KOPT-K1 (cell line): ENCODE data around the gene QRSL1.

Source experiments
- H3K27ac ChIP-seq: fragments of 200-600 bp; sonication (generic); 2 replicates; pipeline ENCODE4 v1.5.1; 2016; ENCODE audit warnings: antibody characterized with exemption, mild to moderate bottlenecking, low read depth, low read length; ENCODE audit not compliant: poor library complexity, severe bottlenecking
- H3K36me3 ChIP-seq: fragments of 200-600 bp; sonication (generic); 2 replicates; pipeline ENCODE4 v1.5.1; 2017; ENCODE audit warnings: antibody characterized with exemption, mild to moderate bottlenecking, low read length, moderate library complexity; ENCODE audit not compliant: insufficient read depth
- H3K9me3 ChIP-seq: fragments of 200-600 bp; sonication (generic); 2 replicates; pipeline ENCODE4 v1.5.1; 2017; ENCODE audit warnings: antibody characterized with exemption, low read length, mild to moderate bottlenecking; ENCODE audit not compliant: insufficient read depth, poor library complexity, severe bottlenecking

Gene QRSL1

DNA sequence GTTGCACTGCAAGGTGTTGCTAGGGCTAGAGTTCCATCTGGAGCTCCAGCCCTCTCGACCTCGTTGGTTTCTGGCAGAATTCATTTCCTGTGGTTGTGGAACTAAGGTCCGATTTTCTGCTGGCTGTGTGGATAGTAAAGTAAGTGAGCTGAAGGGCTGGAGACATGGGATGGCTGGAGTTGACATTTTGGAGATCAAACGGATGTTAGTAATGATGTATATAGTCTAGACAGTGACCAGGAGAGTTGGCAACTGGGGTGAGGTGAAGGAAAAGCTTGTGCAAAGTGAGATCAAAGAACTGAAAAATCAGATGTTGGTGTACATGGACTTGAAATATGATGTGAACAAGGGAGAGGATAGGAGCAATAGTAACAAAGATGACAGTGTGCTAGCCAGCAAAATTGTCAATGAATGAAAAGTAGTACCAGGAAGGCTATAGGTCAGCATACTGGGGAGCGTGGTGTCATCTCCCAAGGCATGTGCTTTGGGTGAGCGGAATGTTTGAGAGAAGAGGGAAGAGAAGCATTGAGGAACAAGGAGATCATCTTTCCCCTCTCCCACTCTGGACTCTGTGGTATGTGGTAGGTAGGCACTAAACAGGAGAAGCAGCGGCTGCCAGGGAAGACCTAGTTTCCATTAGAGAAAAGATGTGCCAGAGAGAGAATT, 7.8 kb downstream of the QRSL1 start:
- Histone ChIP-seq H3K27ac (no peak overlapping the region), H3K36me3 (peaks cover 31% of the 10 kb centered on the region), H3K9me3 (no peaks in the 10 kb centered on the region)

DNA sequence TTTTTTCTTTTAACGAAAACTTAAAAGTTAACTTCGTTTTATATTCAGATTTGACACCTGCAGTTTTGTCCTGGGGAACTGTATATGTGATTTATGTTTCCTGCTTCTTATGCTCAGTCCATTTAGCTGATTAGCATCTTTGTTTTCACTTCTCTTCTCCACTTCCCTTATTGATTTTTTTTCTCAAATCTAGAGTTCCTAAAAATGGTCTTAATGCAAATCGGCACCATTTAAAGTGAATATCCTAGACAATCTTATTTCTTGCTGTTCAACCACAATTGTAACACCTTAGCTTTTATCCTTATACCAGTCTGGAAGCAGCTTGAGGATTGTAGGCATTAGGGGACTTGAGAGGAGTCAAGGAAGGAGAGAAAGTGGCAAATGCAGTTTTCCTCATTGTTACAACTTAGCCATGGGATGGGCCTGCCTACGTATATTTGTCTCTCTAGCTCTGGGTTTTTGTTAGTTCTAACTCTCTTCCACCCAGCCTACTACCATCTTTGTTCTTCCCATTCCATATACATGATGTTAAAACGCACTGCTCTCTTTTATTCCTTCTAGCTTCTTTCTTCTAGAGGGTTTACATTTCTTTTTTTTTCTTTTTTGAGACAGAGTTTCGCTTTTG, 8.5 kb downstream of the QRSL1 start:
- Histone ChIP-seq H3K36me3 (peaks cover 37% of the 10 kb centered on the region), H3K9me3 (no peaks in the 10 kb centered on the region), H3K27ac (no peak overlapping the region)

DNA sequence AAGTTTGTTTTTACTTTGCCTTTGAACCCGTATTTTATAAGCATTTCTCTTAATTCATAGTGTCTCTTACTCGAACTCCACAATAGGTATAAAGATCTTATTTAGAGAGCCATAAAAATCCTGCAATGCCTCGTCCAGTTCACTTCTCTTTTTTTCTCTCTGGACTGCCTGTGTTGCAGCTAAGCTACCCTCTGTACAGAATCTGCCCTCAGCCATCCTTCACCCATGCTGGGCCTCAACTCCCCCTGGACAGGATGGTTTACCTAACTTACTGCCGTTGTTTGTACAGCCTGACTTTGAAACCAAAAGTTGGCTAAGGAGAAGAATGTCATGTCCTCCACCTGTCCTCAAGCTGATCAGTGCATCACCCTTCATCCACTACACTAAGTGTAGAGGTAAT, 10.4 kb downstream of the QRSL1 start:
- Histone ChIP-seq H3K27ac (no peak overlapping the region), H3K36me3 (peaks cover 57% of the 10 kb centered on the region), H3K9me3 (no peaks in the 10 kb centered on the region)

DNA sequence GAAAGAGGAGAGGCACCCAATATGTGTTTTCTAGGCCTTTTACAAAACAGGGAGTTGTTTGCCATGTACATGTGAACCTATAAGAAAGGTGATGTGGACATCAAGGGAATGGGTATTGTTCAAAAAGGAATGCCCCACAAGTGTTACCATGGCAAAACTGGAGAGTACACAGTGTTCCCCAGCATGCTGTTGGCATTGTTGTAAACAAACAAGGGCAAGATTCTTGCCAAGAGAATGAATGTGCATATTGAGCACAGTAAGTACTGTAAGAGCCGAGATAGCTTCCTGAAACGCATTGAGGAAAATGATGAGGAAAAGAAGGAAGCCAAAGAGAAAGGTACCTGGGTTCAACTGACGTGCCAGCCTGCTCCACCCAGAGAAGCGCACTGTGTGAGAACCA, 13.1 kb downstream of the QRSL1 start:
- no peak overlapping the region for H3K27ac ChIP-seq
- H3K36me3 ChIP-seq: peaks cover 82% of the 10 kb centered on the region

DNA sequence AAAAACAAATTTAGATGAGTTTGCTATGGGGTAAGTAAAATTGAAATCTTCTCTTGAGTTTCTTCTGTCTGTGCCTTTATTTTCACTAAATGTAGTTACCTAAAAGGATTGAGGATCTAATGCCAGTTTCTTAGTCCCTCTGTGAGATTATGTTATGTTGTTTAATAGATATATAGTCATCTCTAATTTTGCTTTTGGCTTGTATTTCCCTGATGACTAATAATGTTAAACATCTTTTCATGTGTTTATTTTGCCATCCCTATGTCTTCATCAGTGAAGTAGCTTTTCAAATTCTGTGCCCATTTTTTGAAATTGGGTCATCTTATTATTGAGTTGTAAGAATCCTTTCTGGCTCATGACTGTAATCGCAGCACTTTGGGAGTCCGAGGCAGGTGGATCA, 13.7 kb downstream of the QRSL1 start:
- H3K27ac ChIP-seq: no peak overlapping the region
- peaks cover 84% of the 10 kb centered on the region for H3K36me3 ChIP-seq
- H3K9me3 ChIP-seq: no peaks in the 10 kb centered on the region

More for the DNA sequence above, 13.1 kb downstream of the QRSL1 start:
- no peaks in the 10 kb centered on the region for H3K9me3 ChIP-seq

DNA sequence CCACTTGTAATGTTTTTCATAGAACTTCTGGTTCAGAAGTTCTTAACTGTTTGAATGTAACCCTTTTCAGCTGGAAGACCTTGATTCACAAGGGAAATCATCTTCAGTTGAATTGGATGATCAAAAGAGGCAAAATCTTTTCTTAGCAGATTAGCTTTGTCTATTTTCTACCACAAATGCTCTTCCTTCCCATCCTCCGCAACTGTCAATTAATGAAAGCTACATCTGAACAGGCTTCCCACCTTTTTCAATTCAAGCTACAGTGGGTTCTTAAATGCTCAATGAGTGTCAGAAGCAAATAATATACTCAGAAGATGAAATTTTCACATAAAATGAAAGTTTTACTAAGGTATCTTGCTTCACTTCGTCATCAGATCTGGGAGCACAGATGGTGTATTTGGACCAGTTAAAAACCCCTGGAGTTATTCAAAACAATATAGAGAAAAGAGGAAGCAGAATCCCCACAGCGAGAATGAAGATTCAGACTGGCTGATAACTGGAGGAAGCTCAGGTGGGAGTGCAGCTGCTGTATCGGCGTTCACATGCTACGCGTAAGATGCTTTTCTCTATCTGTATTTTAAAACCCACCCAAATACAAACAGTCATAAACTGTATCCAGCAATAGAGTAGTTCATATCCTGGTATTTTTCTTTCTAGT, 19.4 kb downstream of the QRSL1 start:
- Histone ChIP-seq H3K27ac (no peak overlapping the region), H3K36me3 (peaks cover 94% of the 10 kb centered on the region), H3K9me3 (no peaks in the 10 kb centered on the region)

DNA sequence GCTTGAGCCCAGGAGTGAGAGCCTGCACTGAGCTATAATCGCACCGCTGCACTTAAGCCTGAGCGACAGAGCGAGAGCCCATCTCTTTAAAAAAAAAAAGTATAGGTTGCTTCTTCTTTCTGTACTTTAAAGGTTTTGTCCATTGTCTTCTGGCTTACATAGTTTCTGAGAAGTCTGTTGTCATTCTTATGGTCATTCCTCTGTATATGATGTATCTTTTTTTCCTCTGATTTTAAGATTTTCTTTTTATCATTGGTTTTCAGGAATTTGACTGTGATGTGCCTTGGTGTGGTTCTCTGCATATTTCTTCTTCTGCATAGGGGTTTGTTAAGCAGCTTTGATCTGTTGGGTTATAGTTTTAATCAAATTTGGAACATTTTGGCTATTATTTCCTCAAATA, 29.1 kb downstream of the QRSL1 start:
- H3K27ac ChIP-seq: no peak overlapping the region
- H3K9me3 ChIP-seq: peaks cover 10% of the 10 kb centered on the region
- H3K36me3 ChIP-seq: peaks cover 98% of the 10 kb centered on the region

DNA sequence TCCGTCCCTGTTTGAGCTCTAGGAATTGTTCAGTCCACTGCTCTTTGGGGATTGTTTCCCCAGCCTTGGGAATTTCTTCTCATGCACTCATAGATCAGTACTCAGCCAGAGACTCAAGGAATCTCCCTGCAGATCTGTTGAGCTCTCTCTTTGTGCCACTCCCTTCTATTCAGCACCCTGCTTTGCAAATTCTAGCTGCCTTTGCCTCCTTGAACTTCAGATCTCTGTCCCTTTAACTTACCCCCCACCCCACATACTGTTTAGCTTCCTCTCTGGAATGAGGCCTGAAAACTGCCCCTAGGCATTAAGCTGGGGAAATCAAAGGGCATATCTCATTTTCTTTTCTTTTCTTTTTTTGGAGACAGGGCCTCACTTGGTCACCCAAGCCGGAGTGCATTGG, 30.5 kb downstream of the QRSL1 start:
- Histone ChIP-seq H3K27ac (no peak overlapping the region), H3K36me3 (peaks cover 98% of the 10 kb centered on the region), H3K9me3 (peaks cover 10% of the 10 kb centered on the region)

DNA sequence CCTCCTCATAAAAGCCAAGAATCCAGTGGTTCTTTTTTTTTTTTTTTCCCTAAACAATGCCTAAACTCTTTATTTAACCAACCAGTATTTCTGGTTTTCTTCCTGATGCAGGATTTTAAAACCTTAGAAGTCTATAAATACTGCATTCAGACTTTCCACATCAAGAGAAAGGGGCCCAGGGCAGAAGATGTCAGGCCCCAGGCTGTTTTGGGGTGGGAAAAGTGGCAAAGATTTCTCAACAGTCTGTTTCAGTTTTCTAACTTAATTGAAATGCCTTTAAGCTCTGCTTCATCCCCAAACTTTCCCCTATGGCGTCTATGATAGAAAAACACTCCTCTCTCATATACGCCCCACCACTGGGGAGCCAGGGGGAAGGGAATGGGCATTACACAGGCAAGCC, 33.1 kb downstream of the QRSL1 start:
- H3K36me3 ChIP-seq: peaks cover 95% of the 10 kb centered on the region
- H3K9me3 ChIP-seq: peaks cover 10% of the 10 kb centered on the region
- H3K27ac ChIP-seq: no peak overlapping the region

DNA sequence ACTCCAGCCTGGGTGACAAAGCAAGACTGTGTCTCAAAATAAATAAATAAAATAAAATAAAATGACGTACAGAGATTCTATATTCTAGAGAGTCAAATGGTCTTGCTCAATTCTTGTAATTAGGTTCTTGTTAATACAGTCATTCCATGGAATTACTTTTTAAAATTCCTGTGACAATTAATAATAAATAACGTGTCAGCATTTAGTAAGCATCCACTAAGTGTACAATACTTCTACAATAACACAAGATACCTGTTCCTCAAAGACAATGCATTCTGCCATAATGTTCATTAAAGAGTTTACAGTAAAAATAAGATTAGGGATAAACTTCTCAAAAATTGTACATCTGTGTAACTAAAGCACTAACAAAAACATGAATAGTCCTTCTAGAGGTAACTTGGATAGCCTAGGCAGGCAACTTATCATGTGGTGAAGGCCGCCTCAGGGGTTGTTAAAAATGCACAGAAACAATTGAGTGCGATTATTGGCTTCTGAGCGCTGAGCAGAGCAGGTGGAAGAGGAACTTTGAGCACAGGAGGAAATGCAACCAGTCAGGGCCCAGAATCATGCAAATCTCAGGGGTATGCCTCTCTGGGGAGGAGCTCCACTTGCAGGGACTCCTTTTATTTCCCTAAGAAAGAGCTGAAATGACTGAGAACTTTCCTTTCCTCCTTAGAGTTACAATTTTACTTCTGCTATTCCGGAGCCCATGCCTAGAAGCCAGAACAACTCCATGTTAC, 37.1 kb downstream of the QRSL1 start:
- H3K36me3 ChIP-seq: peaks cover 57% of the 10 kb centered on the region
- H3K9me3 ChIP-seq: no peaks in the 10 kb centered on the region
- no peak overlapping the region for H3K27ac ChIP-seq

DNA sequence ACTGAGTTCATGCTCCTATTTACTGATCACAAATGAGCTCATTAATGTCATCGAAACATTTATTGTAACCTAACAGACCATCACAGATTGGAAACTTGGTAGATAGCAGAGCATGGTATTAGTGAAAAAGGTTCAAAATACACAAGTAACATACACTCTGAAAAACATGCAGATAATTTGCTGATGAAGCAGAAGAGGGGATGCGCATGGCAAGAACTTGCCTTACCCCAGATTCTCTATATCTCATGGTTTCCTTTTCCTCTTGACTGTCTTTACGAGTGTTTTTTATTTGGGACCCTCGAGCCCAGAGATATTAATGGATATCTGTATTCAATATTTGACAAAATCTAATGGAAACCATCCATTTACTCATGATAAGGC, 37.6 kb downstream of the QRSL1 start:
- peaks cover 51% of the 10 kb centered on the region for H3K36me3 ChIP-seq
- no peak overlapping the region for H3K27ac ChIP-seq
- H3K9me3 ChIP-seq: no peaks in the 10 kb centered on the region

DNA sequence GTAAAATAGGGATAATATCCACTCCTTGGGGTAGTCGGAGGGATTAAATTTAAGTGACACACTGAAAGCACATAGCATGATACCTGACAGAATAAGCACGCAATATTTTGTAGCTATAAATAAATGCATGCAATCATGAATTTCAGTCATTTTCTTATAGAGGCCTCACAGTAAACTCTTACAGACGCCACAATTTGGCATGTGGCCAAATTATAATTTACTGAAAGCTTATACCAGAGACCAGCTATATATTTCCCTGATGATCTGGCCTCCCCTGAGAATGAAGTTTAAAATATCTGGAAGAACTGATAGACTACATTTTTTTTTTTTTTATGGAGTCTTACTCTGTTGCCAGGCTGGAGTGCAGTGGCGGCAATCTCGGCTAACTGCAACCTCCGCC, 40.9 kb downstream of the QRSL1 start:
- H3K9me3 ChIP-seq: no peaks in the 10 kb centered on the region
- H3K27ac ChIP-seq: no peak overlapping the region
- peaks cover 19% of the 10 kb centered on the region for H3K36me3 ChIP-seq

DNA sequence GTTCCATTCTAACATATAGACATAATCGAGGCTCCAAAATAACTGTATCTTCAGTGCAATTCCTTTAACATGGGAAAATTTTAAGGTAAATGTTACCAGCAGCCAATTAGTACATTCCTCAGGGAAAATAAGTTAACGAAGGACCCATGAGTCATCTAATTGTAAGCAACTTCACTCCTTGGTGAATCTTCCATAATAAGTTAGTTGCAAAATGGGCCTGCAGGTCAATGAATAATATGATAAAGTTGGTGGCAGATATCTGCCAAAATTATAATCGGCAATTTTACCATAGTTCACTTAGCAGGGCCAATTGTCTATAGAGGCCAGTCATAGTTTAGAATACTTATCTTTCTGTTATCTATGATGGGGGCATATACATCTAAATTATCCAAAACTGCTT, 42.3 kb downstream of the QRSL1 start:
- peaks cover 6% of the 10 kb centered on the region; the same call in 1 of the 2 replicates for H3K36me3 ChIP-seq
- H3K27ac ChIP-seq: no peak overlapping the region
- H3K9me3 ChIP-seq: no peaks in the 10 kb centered on the region

DNA sequence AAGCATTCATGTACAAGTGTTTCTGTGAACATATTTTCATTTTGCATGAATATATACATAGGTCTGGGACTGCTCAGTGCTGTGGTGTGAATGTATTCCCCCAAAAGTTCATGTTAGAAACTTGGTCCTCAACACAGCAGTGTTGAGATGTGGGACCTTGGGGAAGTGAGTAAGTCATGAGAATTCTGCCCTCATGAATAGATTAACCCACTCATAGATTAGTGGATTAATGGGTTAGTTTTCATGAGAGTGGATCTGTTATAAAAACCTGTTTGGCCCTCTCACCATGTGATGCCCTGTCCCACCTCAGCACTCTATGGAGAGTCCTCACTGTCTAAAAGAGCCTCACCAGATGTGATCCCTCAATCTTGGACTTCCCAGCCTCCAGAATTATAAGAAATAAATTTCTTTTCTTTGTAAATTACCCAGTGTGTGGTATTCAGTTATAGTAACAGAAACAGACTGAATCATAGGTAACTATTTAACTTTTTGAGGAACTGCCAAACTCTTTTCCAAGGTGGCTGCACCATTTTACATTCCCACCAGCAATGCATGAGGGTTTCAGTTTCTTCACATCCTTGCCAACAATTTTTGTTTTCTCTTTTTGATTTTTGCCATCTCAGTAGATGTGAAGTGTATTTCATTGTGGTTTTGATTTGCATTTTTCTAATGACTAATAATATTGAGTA, 45.3 kb downstream of the QRSL1 start:
- Histone ChIP-seq H3K9me3 (no peaks in the 10 kb centered on the region), H3K36me3 (no peaks in the 10 kb centered on the region), H3K27ac (no peak overlapping the region)

DNA sequence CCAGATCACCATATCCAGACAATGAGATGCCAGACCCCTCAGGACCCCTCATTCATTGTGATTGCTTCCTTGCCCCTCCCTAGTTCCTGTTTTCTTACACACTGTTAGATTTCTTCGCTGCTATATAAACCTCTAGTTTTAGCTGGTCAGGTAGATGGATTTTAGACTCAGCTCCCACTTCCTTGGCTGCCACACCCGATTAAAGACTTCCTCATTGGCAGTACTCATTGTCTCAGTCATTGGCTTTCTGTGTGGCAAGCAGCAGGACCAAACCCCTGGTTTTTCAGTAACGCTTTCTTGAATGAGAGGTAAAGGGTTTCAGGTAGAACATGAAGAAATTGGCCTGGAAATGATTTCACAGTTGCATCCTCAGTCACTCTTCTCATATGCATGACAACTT, 47.9 kb downstream of the QRSL1 start:
- Histone ChIP-seq H3K27ac (no peak overlapping the region), H3K36me3 (no peaks in the 10 kb centered on the region), H3K9me3 (no peaks in the 10 kb centered on the region)
